ENCODE results near the gene UNKL.

- TF ChIP-seq CTCF (IDR thresholded peaks at IDR 0.05) (no peak), POLR2A (IDR thresholded peaks at IDR 0.05) (no peak)
Measured at GRCh38 chr16:1407753-1408152, 6.8 kb downstream of the UNKL start.
